ENCODE results near the gene ZNF516.

ZNF516 gene

DNA sequence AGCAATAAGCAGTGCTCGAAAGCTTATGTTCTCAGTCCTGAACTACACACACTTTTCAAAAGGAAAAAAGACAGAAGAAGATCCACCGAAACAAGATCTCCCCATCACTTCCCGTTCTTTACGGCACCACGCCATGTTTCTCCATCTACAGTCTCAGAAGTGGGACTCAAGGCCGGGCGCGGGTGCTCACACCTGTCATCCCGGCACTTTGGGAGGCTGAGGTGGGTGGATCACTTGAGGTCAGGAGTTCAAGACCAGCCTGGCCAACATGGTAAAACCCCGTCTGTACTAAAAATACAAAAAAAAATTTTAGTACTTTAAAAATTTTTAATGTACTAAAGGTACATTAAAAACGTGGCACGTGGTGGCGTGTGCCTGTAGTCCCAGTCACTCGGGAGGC is 31.2 kb downstream of the ZNF516 start:
- Histone ChIP-seq H3K27ac (ENCODE audit: low read depth, low read length, poor library complexity, severe bottlenecking) (no peak overlapping the region), H3K4me1 (ENCODE audit: insufficient read depth, low read length, severe bottlenecking) (peaks cover 12% of the 10 kb centered on the region), H3F3A (ENCODE audit: insufficient read depth, low read length) (no peaks in the 10 kb centered on the region), H3K9me3 (ENCODE audit: low read length) (no peaks in the 10 kb centered on the region), H2AFZ (ENCODE audit: low read length) (no peak overlapping the region), H3K4me2 (ENCODE audit: low read length) (no peak overlapping the region), H3K9ac (ENCODE audit: low read length) (no peak overlapping the region), H3K9me2 (ENCODE audit: low read depth, low read length) (no peaks in the 10 kb centered on the region), H3K79me2 (ENCODE audit: insufficient read depth, low read length) (no peaks in the 10 kb centered on the region), H3K36me3 (ENCODE audit: insufficient read depth, low read length) (0 out of 2 replicates have a peak, but pooled peaks cover 7% of the 10 kb centered on the region), H3K4me3 (ENCODE audit: low read depth, low read length, poor library complexity, severe bottlenecking) (no peak overlapping the region), H4K20me1 (ENCODE audit: insufficient read depth, low read length) (no peaks in the 10 kb centered on the region), H3K27me3 (ENCODE audit: insufficient read depth, low read length) (no peaks in the 10 kb centered on the region)
- no peak for TF ChIP-seq EZH2 (IDR thresholded peaks at IDR 0.05; ENCODE audit: borderline replicate concordance, low read length)
- TF ChIP-seq, protein P1, sequence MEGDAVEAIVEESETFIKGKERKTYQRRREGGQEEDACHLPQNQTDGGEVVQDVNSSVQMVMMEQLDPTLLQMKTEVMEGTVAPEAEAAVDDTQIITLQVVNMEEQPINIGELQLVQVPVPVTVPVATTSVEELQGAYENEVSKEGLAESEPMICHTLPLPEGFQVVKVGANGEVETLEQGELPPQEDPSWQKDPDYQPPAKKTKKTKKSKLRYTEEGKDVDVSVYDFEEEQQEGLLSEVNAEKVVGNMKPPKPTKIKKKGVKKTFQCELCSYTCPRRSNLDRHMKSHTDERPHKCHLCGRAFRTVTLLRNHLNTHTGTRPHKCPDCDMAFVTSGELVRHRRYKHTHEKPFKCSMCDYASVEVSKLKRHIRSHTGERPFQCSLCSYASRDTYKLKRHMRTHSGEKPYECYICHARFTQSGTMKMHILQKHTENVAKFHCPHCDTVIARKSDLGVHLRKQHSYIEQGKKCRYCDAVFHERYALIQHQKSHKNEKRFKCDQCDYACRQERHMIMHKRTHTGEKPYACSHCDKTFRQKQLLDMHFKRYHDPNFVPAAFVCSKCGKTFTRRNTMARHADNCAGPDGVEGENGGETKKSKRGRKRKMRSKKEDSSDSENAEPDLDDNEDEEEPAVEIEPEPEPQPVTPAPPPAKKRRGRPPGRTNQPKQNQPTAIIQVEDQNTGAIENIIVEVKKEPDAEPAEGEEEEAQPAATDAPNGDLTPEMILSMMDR (IDR thresholded peaks at IDR 0.05; ENCODE audit: low read length) = no peak

DNA sequence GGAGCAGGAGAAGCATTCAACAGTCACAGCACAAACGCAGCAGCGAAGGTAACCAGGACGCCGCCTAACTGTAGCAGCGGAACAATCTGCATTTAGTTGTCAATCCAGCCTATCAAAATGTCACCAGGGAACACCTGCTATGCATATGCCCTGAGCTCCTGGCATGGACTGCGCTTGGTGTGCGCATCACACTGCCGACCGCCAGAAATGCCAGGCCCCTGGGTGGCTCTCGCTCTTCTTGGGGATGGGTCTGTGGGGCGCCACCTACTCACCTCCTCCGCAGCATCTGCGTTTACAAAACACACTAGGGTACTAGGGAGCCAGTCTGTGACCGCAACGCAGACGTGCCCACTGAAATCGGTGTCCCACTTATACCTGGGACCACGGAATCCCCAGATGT is 31.7 kb downstream of the ZNF516 start:
- H3K27ac ChIP-seq (ENCODE audit: low read depth, low read length, poor library complexity, severe bottlenecking) = no peak overlapping the region
- H3K9me2 ChIP-seq (ENCODE audit: low read depth, low read length) = no peaks in the 10 kb centered on the region
- H3K4me2 ChIP-seq (ENCODE audit: low read length) = no peak overlapping the region
- no peaks in the 10 kb centered on the region for H3F3A ChIP-seq (ENCODE audit: insufficient read depth, low read length)
- H3K79me2 ChIP-seq (ENCODE audit: insufficient read depth, low read length) = no peaks in the 10 kb centered on the region
- TF ChIP-seq, protein P1 (IDR thresholded peaks at IDR 0.05; ENCODE audit: low read length) = no peak
- no peak for TF ChIP-seq EZH2 (IDR thresholded peaks at IDR 0.05; ENCODE audit: borderline replicate concordance, low read length)
- no peak overlapping the region for H3K4me3 ChIP-seq (ENCODE audit: low read depth, low read length, poor library complexity, severe bottlenecking)
- no peaks in the 10 kb centered on the region for H3K27me3 ChIP-seq (ENCODE audit: insufficient read depth, low read length)
- peaks cover 12% of the 10 kb centered on the region for H3K4me1 ChIP-seq (ENCODE audit: insufficient read depth, low read length, severe bottlenecking)
- H3K9me3 ChIP-seq (ENCODE audit: low read length) = no peaks in the 10 kb centered on the region
- H2AFZ ChIP-seq (ENCODE audit: low read length) = no peak overlapping the region
- no peak overlapping the region for H3K9ac ChIP-seq (ENCODE audit: low read length)
- 0 out of 2 replicates have a peak, but pooled peaks cover 7% of the 10 kb centered on the region for H3K36me3 ChIP-seq (ENCODE audit: insufficient read depth, low read length)
- H4K20me1 ChIP-seq (ENCODE audit: insufficient read depth, low read length) = no peaks in the 10 kb centered on the region

DNA sequence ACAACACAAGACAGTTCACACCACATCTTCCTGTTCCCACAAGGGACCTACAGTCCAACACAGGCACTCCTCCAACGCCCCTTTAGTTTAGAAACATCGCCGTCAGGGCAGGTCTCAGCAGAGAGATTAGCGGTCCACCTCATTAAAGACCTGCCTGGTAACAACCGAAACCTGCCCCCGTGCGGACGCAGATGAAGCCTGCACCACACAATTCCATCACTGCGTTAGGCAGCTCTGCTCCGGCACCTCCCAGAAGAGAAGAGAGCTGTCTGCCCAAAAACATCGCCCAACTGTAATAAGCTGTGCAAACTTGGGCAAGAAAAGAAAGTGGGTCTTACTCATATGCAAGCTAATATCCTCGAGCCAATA is 32.7 kb downstream of the ZNF516 start:
- H3K4me3 ChIP-seq (ENCODE audit: low read depth, low read length, poor library complexity, severe bottlenecking) = no peak overlapping the region
- no peaks in the 10 kb centered on the region for H4K20me1 ChIP-seq (ENCODE audit: insufficient read depth, low read length)
- H3K36me3 ChIP-seq (ENCODE audit: insufficient read depth, low read length) = 0 out of 2 replicates have a peak, but pooled peaks cover 7% of the 10 kb centered on the region
- H3K79me2 ChIP-seq (ENCODE audit: insufficient read depth, low read length) = no peaks in the 10 kb centered on the region
- TF ChIP-seq, protein P1 (IDR thresholded peaks at IDR 0.05; ENCODE audit: low read length) = no peak
- no peak for TF ChIP-seq EZH2 (IDR thresholded peaks at IDR 0.05; ENCODE audit: borderline replicate concordance, low read length)
- H3F3A ChIP-seq (ENCODE audit: insufficient read depth, low read length) = no peaks in the 10 kb centered on the region
- no peak overlapping the region for H3K27ac ChIP-seq (ENCODE audit: low read depth, low read length, poor library complexity, severe bottlenecking)
- H3K27me3 ChIP-seq (ENCODE audit: insufficient read depth, low read length) = no peaks in the 10 kb centered on the region
- H3K9me2 ChIP-seq (ENCODE audit: low read depth, low read length) = no peaks in the 10 kb centered on the region
- peaks cover 1% of the 10 kb centered on the region for H3K4me1 ChIP-seq (ENCODE audit: insufficient read depth, low read length, severe bottlenecking)
- no peak overlapping the region for H2AFZ ChIP-seq (ENCODE audit: low read length)
- H3K9ac ChIP-seq (ENCODE audit: low read length) = no peak overlapping the region
- no peaks in the 10 kb centered on the region for H3K9me3 ChIP-seq (ENCODE audit: low read length)
- H3K4me2 ChIP-seq (ENCODE audit: low read length) = no peak overlapping the region

Data from OCI-LY1 (cell line).